HG03280 (cell line): Measurements from ENCODE around the gene GAB2.
"Not testable (repeated sequence)": the region's sequence is repeated elsewhere in the genome, so short reads cannot be mapped to it uniquely, and the experiment has no call there.

Experiments
- ATAC-seq: cut with Tn5 transposase; IDR thresholded peaks from one replicate; pipeline ENCODE4 v1.9.1; 2021; ENCODE audit warnings: mild to moderate bottlenecking, moderate library complexity; ENCODE audit not compliant: unreplicated experiment

Gene GAB2

GRCh38 chr11:78193806-78194205, 223.8 kb downstream of the GAB2 start:
- ATAC-seq, result no peak

- ATAC-seq, result no peak
These were observed 224.7 kb downstream of the GAB2 start for GRCh38 chr11:78192911-78193351.

GRCh38 chr11:78192223-78192719, 225.3 kb downstream of the GAB2 start:
- ATAC-seq, result no peak

DNA sequence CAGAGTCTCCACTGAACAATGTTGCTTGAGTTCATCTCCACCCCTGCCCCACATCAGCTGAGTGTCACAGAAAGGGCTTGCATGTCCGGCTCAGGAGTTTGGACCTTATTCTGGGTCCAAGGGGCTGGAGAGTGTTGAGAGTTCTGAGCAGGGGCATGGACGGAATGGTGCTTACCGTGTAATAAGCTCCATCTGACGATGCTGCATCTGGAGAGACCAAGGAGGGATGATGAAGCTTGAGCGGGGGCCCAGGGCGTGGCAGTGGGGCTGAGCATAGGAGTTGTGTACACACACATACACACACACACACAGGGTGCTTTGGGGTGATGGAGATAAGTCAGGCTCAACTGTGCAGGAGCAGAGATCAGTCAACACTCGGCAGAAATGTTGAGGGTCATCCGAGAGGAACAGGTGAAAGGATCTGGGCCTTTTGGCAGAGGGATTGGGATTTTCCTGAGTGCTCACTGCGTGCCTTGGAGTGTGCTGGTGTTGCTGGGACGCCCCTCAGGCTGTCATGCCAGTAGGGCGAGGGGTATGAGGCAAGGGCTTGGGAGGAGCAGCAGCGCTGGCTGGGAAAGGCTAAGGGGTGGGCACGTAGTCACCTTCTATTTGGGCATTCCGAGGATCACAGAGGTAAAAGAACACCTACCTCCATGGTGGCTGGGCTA, 226.6 kb downstream of the GAB2 start:
- no peak for ATAC-seq

- ATAC-seq, result no peak
These were observed 227.2 kb downstream of the GAB2 start for GRCh38 chr11:78190374-78190773.

DNA sequence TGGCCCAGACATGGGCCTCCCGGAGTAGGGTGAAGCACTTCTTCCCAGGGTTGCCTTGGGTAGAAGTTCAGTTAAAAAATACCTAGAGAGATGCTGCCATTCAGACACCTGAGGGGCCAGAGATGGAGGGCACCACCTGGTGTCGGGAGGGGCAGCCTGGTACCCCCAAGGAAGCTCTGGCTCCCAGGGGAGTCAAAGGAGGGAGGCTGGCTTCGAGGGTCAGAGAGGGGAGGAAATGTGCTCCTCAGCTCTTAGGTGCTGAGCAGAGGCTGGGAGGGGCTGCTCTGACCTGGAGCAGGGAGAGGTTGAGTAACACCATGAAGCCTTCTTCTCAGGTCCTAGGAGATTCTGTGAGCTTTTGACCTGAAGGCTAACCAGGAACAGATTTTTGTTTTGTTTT, 227.8 kb downstream of the GAB2 start:
- ATAC-seq, result no peak

- no peak for ATAC-seq
These were observed 228.4 kb downstream of the GAB2 start for GRCh38 chr11:78189174-78189724.

GRCh38 chr11:78188286-78189173, 229.1 kb downstream of the GAB2 start, which contains the start of the genes KCTD21 and USP35:
Gene KCTD21 (minus strand): TSS chr11:78188626. CDS start chr11:78174554, 14,072 bp downstream.
Gene USP35 (plus strand): TSS chr11:78188919. CDS start chr11:78196246, 7,327 bp downstream.
- ATAC-seq, result peak; percentile 97

GRCh38 chr11:78187366-78188285, 230.0 kb downstream of the GAB2 start:
- ATAC-seq, result peak; percentile 26

DNA sequence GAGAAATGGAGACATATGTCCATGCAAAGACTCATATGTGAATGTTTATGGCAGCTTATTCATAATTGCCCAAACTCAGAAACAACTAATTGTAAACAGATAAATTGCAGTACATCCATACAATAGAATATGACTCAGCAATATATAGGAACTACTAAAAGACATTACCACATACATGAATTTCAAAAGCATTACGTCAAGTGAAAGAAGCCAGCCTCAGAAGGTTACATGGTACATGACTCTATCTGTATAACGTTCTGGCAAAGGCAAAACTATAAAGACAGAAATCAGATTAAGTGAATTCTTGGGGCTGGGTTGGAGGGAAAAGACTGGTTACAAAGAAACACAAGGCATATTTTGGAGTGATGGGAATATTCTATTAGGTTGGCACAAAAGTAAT, 236.4 kb downstream of the GAB2 start:
- no peak for ATAC-seq

- ATAC-seq, result no peak
These were observed 236.9 kb downstream of the GAB2 start for GRCh38 chr11:78180751-78181150.

DNA sequence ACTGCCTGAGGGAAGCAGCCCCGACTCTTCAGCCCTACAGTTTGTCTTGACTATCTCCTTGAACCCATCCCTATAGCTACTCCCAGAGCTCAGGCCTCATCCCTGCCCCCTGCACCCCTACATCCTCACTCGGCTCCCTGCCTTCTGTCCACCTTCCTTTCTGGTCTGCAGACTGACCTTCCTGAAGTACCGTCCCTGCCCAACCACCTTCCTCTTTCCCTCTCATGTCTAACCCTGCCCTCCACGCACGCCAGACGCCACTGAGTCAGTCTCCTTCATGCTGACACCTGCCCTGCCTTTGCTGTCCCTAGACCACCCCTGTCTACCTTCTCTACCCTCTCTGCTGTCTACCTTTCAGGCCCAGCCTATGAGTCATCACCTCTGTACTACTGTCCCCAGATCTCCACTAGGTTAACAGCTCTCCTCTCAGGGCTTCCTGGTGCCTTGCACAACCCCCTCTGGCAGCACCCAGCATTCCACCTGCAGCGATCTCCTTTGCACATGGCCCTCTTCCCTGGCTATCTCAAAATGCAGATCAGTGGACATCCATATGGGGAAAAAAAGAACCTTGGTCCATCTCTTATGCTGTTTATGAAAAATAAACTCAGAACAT, 238.1 kb downstream of the GAB2 start:
- no peak for ATAC-seq

GRCh38 chr11:78177216-78177615, 240.4 kb downstream of the GAB2 start:
- no peak for ATAC-seq

GRCh38 chr11:78176605-78177141, 240.9 kb downstream of the GAB2 start:
- no peak for ATAC-seq

- not testable (repeated sequence) for ATAC-seq
These were observed 241.8 kb downstream of the GAB2 start for GRCh38 chr11:78175862-78176261.

GRCh38 chr11:78171951-78172350, 245.7 kb downstream of the GAB2 start:
- ATAC-seq, result no peak

GRCh38 chr11:78170874-78171549, 246.6 kb downstream of the GAB2 start:
- no peak for ATAC-seq

DNA sequence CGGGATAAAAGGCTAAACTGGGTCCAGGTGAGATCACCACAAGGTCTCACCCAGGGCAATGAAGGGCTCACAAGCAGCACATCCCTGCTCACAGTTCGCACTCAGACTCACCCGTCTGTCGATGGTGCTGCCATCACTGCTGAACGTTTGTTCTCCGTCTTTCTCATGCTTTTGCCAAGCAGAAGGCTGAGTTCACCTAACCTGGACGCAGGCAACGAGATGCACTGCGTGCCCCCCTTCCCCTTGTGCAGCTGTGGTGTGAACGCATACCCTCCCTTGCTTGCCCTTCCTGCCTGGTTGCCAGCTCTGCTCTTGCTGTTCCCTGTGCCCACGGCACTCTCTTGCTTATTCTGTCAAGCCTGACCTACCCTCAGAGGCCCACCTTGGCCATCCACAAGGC, 247.2 kb downstream of the GAB2 start:
- no peak for ATAC-seq
